OCI-LY7 (cell line): Measurements from ENCODE around the gene SAMD13.

Experiments
- CTCF ChIP-seq: fragments of 200-600 bp; sonication (generic); conservative IDR thresholded peaks from 2 replicates; pipeline ENCODE4 v1.5.1; 2014; ENCODE audit warnings: mild to moderate bottlenecking, antibody characterized with exemption, low read length, moderate library complexity, mixed read lengths
- EZH2phosphoT487 ChIP-seq: fragments of 200-600 bp; sonication (generic); IDR thresholded peaks from 2 replicates; pipeline ENCODE4 v1.6.1; 2018; ENCODE audit warnings: low read depth, borderline replicate concordance, mild to moderate bottlenecking, mixed run types, antibody characterized with exemption, low read length, moderate library complexity, mixed read lengths

- TF ChIP-seq CTCF (no peak), EZH2phosphoT487 (no peak)
Observed at GRCh38 chr1:84298328-84298683, 3.2 kb upstream of the SAMD13 start.
